SK-N-SH treated with all-trans-retinoic acid at 6 μM for 48 hours (cell line): Measurements from ENCODE around the gene UBR2.

ENCODE experiments used
- TCF4 ChIP-seq: fragments of 250-450 bp; sonication (Bioruptor Pico); IDR thresholded peaks from 2 replicates; pipeline ENCODE4 v1.8.0; 2021; ENCODE audit warnings: mild to moderate bottlenecking, moderate library complexity, borderline replicate concordance
- ZFP3 ChIP-seq: fragments of 250-450 bp; sonication (Bioruptor Pico); IDR thresholded peaks from 2 replicates; pipeline ENCODE4 v1.5.0; 2020; ENCODE audit warnings: mild to moderate bottlenecking, moderate library complexity
- ZNF8 ChIP-seq: fragments of 450-650 bp; formaldehyde crosslinking; IDR thresholded peaks from 2 replicates; pipeline ENCODE4 v1.5.0; 2020; ENCODE audit warnings: mild to moderate bottlenecking, moderate library complexity

- TF ChIP-seq ZNF8 (CRISPR knock-in tag) (no peak), ZFP3 (CRISPR knock-in tag) (no peak), TCF4 (no peak)
Measured at GRCh38 chr6:42659806-42660205, 96.0 kb downstream of the UBR2 start.
